Measurements from ENCODE around the gene PTBP1. TPM values are rescaled to one million over a fixed set of nuclear protein-coding genes. Genes with fewer than 3 reads are reported as not detected.
"Not testable (repeated sequence)": the region's sequence is repeated elsewhere in the genome, so short reads cannot be mapped to it uniquely, and the experiment has no call there.

Gene PTBP1
- total RNA-seq, 1 donor from 2014 or later, result 210 TPM

GRCh38 chr19:835210-835810 lies 38.1 kb downstream of the PTBP1 start:
- H3K36me3 ChIP-seq, result no peaks in the 10 kb centered on the region
- H3K4me3 ChIP-seq, result no peak overlapping the region
- DNase-seq (ENCODE audit: low spot score in 2 of 2), result no peak
- no peak for TF ChIP-seq CTCF (IDR thresholded peaks at IDR 0.05)
- peaks cover 4% of the 10 kb centered on the region for H3K27me3 ChIP-seq
- no peaks in the 10 kb centered on the region for H3K9me3 ChIP-seq
- H3K27ac ChIP-seq, result no peak overlapping the region
- no peaks in the 10 kb centered on the region for H3K4me1 ChIP-seq
- intact Hi-C loops (cut with DNase I), result no loop called here

- intact Hi-C loops (cut with DNase I), result no loop called here
- Histone ChIP-seq H3K9me3 (no peaks in the 10 kb centered on the region), H3K36me3 (no peaks in the 10 kb centered on the region), H3K4me3 (no peak within 1 kb of the TSS), H3K27me3 (peaks cover 16% of the 10 kb centered on the region), H3K4me1 (peaks cover 7% of the 10 kb centered on the region in 2 donors), H3K27ac (no peak within 1 kb of the TSS)
- TF ChIP-seq CTCF (IDR thresholded peaks at IDR 0.05), result no peak
- DNase-seq (ENCODE audit: low spot score in 2 of 2), result no peak
These were observed 43.4 kb downstream of the PTBP1 start, which contains the start of gene PRTN3 for GRCh38 chr19:840519-841206. Gene PRTN3 (plus strand): TSS chr19:840999. CDS start chr19:841009, 10 bp downstream.

- H3K4me3 ChIP-seq; H3K9me3 ChIP-seq; H3K36me3 ChIP-seq; H3K4me1 ChIP-seq; DNase-seq (ENCODE audit: low spot score in 2 of 2); H3K27ac ChIP-seq; intact Hi-C loops (cut with DNase I): not testable (repeated sequence)
- peaks cover 29% of the 10 kb centered on the region for H3K27me3 ChIP-seq
These were observed 45.5 kb downstream of the PTBP1 start for GRCh38 chr19:842802-843179.

GRCh38 chr19:843180-843835 lies 46.1 kb downstream of the PTBP1 start:
- DNase-seq (ENCODE audit: low spot score in 2 of 2), result no peak
- Histone ChIP-seq H3K27ac (no peak overlapping the region), H3K9me3 (no peaks in the 10 kb centered on the region), H3K36me3 (no peaks in the 10 kb centered on the region), H3K4me1 (peaks cover 7% of the 10 kb centered on the region in 2 donors), H3K4me3 (peak overlapping the region in 1 of 2 donors; percentile 29), H3K27me3 (peaks cover 32% of the 10 kb centered on the region)
- no peak for TF ChIP-seq CTCF (IDR thresholded peaks at IDR 0.05)
- intact Hi-C loops (cut with DNase I), result no loop called here

- H3K4me3 ChIP-seq, result peak overlapping the region in 1 of 2 donors; percentile 29
These were observed 46.7 kb downstream of the PTBP1 start for GRCh38 chr19:843836-844545.

More at GRCh38 chr19:843836-844545, 46.7 kb downstream of the PTBP1 start:
- Histone ChIP-seq H3K4me1 (peaks cover 7% of the 10 kb centered on the region in 2 donors), H3K27me3 (peaks cover 32% of the 10 kb centered on the region), H3K27ac (no peak overlapping the region), H3K36me3 (no peaks in the 10 kb centered on the region), H3K9me3 (no peaks in the 10 kb centered on the region)
- intact Hi-C loops (cut with DNase I), result no loop called here
- DNase-seq (ENCODE audit: low spot score in 2 of 2), result no peak
- TF ChIP-seq CTCF (IDR thresholded peaks at IDR 0.05), result no peak
